Glutamatergic neuron (in vitro differentiated cells): Measurements from ENCODE around the gene FNDC8. TPM values are rescaled to one million over a fixed set of nuclear protein-coding genes. Genes with fewer than 3 reads are reported as not detected.
"Not testable (repeated sequence)": the region's sequence is repeated elsewhere in the genome, so short reads cannot be mapped to it uniquely, and the experiment has no call there.

Source experiments
- DNase-seq: peaks from one replicate; pipeline ENCODE4 v3.0.0; 2022
- H3K27ac Mint-ChIP-seq: one replicate; pipeline ENCODE4 v1.8.0; 2020; ENCODE audit warnings: mild to moderate bottlenecking, mixed read lengths, inconsistent platforms; ENCODE audit not compliant: unreplicated experiment
- H3K27me3 Mint-ChIP-seq: one replicate; pipeline ENCODE4 v1.8.0; 2020; ENCODE audit warnings: mild to moderate bottlenecking, moderate library complexity, mixed read lengths, inconsistent platforms; ENCODE audit not compliant: unreplicated experiment
- H3K36me3 Mint-ChIP-seq: one replicate; pipeline ENCODE4 v1.8.0; 2020; ENCODE audit warnings: mild to moderate bottlenecking, mixed read lengths, inconsistent platforms; ENCODE audit not compliant: unreplicated experiment
- H3K4me1 Mint-ChIP-seq: one replicate; pipeline ENCODE4 v1.8.0; 2020; ENCODE audit warnings: mild to moderate bottlenecking, low read depth, mixed read lengths, inconsistent platforms; ENCODE audit not compliant: unreplicated experiment
- H3K4me3 Mint-ChIP-seq: one replicate; pipeline ENCODE4 v1.8.0; 2020; ENCODE audit warnings: mild to moderate bottlenecking, mixed read lengths, inconsistent platforms; ENCODE audit not compliant: unreplicated experiment
- H3K9me3 Mint-ChIP-seq: one replicate; pipeline ENCODE4 v1.8.0; 2020; ENCODE audit warnings: mild to moderate bottlenecking, moderate library complexity, mixed read lengths, inconsistent platforms; ENCODE audit not compliant: unreplicated experiment
- total RNA-seq: library from RNA; stranded (reverse); fragmentation: NEBNext Ultra II Directional; extraction: Animal tissue kit (Norgen Biotek cat#: 25700); gene quantifications from one replicate; pipeline ENCODE4 v1.2.1, GENCODE V29; 2021; ENCODE audit not compliant: unreplicated experiment
- TF ChIP-seq, protein P1 (sequence below): fragments of 200-600 bp; sonication (generic); IDR thresholded peaks from one replicate; pipeline ENCODE4 v1.5.0; 2021; ENCODE audit not compliant: partially characterized antibody, unreplicated experiment

Gene FNDC8
- total RNA-seq, 1 donor from 2014 or later = not detected

DNA sequence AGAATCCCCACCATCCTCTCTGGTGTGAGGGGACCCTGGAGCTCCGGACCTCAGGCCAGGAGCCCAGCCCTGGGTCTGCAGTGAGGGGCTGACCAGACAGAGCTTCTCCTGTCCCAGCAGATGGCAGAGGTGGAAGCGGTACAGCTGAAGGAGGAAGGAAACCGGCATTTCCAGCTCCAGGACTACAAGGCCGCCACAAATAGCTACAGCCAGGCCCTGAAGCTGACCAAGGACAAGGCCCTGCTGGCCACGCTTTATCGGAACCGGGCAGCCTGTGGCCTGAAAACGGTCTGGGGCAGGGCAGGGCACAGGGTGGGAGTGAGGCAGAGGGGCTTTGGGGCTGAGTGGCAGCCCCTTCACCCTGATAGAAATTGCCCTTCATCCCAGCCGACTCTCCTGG is 26.7 kb downstream of the FNDC8 start:
- TF ChIP-seq, protein P1, sequence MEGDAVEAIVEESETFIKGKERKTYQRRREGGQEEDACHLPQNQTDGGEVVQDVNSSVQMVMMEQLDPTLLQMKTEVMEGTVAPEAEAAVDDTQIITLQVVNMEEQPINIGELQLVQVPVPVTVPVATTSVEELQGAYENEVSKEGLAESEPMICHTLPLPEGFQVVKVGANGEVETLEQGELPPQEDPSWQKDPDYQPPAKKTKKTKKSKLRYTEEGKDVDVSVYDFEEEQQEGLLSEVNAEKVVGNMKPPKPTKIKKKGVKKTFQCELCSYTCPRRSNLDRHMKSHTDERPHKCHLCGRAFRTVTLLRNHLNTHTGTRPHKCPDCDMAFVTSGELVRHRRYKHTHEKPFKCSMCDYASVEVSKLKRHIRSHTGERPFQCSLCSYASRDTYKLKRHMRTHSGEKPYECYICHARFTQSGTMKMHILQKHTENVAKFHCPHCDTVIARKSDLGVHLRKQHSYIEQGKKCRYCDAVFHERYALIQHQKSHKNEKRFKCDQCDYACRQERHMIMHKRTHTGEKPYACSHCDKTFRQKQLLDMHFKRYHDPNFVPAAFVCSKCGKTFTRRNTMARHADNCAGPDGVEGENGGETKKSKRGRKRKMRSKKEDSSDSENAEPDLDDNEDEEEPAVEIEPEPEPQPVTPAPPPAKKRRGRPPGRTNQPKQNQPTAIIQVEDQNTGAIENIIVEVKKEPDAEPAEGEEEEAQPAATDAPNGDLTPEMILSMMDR = no peak
- DNase-seq = no peak
- no peak overlapping the region for H3K27ac Mint-ChIP-seq
- H3K36me3 Mint-ChIP-seq = no peaks in the 10 kb centered on the region
- H3K9me3 Mint-ChIP-seq = peaks cover 2% of the 10 kb centered on the region
- peaks cover 14% of the 10 kb centered on the region for H3K4me1 Mint-ChIP-seq
- H3K27me3 Mint-ChIP-seq = peaks cover 1% of the 10 kb centered on the region
- no peak overlapping the region for H3K4me3 Mint-ChIP-seq

DNA sequence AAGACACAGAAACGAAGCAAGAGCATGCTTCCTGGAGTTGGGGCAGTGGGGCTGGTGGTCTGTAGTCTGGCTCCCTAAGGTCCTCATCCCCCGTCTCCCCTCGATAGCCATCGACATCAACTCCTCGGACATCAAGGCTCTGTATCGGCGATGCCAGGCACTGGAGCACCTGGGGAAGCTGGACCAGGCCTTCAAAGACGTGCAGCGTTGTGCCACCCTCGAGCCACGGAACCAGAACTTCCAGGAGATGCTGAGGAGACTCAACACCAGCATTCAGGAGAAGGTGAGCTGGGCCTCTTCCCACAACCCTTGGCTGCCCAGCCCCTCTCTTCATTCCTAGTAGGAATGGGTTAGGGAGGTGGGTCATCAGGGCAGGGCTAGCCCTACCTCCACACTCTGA is 28.5 kb downstream of the FNDC8 start:
- Mint-ChIP-seq H3K4me1 (peaks cover 14% of the 10 kb centered on the region), H3K9me3 (peaks cover 2% of the 10 kb centered on the region), H3K4me3 (no peak overlapping the region), H3K27me3 (peaks cover 1% of the 10 kb centered on the region), H3K36me3 (no peaks in the 10 kb centered on the region), H3K27ac (no peak overlapping the region)
- DNase-seq = no peak
- TF ChIP-seq, protein P1 = no peak

DNA sequence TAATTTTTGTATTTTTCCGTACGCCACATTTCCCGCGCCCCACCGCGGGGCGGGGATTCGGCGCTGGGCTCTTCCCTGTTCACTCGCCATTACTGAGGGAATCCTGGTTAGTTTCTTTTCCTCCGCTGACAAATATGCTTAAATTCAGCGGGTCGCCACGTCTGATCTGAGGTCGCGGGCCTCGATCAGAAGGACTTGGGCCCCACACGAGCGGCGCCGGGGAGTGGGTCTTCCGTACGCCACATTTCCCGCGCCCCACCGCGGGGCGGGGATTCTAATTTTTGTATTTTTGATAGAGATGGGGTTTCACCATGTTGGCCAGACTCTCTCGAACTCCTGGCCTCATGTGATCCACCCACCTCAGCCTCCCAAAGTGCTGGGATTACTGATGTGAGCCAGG is 29.7 kb downstream of the FNDC8 start:
- H3K4me1 Mint-ChIP-seq = peaks cover 14% of the 10 kb centered on the region
- H3K36me3 Mint-ChIP-seq, H3K4me3 Mint-ChIP-seq, DNase-seq, H3K9me3 Mint-ChIP-seq, H3K27ac Mint-ChIP-seq, H3K27me3 Mint-ChIP-seq: not testable (repeated sequence)

DNA sequence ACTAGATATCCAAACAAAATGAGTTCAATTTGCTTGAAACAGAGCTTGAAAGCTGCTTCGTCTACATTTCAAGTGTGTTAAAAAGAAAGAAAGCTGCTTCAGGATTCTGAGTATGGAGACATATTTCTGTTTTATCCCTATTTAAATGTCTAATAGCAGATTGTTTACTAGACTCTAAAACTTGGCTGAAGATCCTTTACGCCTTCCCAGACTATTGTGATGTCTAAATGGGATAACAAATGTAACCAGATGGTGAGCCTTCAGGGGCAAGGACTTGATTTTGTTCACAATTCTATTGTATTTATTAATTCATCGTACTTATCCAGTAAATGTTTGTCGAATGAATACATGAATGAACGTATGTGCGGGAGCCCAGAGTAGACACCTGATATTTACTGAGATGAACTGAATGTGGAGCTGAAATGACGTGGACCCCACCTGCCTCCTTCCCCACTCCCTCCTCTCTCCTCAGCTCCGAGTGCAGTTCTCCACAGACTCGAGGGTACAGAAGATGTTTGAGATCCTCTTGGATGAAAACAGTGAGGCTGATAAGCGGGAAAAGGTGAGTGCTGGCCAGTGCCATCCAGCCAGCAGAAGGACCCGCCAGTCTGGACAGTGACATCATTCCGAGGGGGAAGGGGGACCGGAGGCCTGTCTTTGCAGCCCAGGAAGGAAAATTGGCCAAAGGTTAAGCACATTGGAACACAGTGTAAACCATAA is 31.2 kb downstream of the FNDC8 start:
- Mint-ChIP-seq H3K27ac (no peak overlapping the region), H3K27me3 (peaks cover 3% of the 10 kb centered on the region), H3K4me3 (no peak overlapping the region), H3K36me3 (no peaks in the 10 kb centered on the region), H3K9me3 (peaks cover 2% of the 10 kb centered on the region), H3K4me1 (peaks cover 9% of the 10 kb centered on the region)
- no peak for DNase-seq
- TF ChIP-seq, protein P1 = no peak

DNA sequence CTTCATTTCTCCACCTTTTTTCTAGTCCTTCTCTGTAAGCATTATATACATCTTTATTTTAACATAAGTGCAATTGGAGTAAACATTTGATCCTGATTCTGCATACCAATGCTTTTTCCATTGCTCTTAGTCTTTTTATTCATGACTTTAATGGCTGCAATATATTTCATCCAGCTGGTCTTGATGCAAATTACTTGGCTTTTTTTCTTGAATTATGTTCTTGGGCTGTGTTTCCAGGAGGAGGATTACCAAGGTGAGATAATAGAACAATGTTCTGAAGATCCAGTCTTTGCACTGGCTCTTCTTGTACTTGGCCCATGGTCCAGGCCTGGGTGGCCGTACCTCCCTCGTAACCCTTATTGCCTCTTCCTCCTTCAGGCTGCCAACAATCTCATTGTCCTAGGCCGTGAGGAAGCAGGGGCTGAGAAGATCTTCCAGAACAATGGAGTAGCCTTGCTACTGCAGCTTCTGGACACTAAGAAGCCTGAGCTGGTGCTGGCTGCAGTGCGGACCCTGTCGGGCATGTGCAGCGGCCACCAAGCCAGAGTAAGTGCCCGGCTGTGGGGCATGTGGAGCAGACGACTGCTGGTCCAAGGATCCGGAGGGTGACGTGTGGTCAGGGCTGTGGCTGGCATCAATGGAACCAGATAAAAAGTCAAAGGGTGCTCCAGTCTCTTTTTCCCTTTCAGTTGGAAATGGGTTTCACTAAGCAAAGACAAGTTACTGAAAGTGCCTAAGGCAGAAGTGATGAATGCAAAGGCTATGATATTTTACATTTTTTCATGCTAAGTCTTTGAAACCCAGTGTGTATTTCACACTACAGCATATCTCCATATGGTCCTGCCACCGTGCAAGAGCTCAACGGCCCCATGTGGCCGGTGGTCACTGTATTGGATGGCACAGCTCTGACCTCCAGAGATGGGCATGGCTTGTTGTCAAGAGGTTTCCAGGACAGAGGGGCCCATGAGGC is 33.1 kb downstream of the FNDC8 start:
- DNase-seq = no peak
- peaks cover 1% of the 10 kb centered on the region for H3K27me3 Mint-ChIP-seq
- no peaks in the 10 kb centered on the region for H3K9me3 Mint-ChIP-seq
- no peak overlapping the region for H3K4me3 Mint-ChIP-seq
- TF ChIP-seq, protein P1 = no peak
- H3K27ac Mint-ChIP-seq = no peak overlapping the region
- no peaks in the 10 kb centered on the region for H3K36me3 Mint-ChIP-seq
- H3K4me1 Mint-ChIP-seq = peaks cover 3% of the 10 kb centered on the region
